ENCODE measurements around the gene ACYP1. TPM values are rescaled to one million over a fixed set of nuclear protein-coding genes. Genes with fewer than 3 reads are reported as not detected.

ACYP1 gene
- total RNA-seq, 2 donors from 2014 or later, result 14.8 to 20.3 TPM

DNA sequence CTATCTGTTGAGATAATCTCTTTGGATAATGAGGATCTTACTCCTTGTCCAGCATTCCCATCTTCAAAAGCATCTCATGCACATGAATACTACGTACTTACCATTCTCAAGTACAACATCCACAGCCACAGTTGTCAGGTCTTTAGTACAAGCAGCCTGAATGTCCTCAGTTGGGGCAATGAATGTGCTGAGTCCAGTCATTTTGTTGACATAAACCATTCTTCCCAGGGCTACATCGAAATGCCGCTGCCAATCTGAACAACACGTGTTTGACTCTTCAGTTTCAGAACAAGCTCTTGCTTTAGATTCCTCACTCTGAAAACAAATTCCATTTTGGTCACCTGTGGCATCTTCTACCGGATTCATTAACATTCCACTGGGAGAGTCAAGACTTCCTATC lies 17.5 kb downstream of the ACYP1 start:
- DNase-seq (no peak), ATAC-seq (no peak)

DNA sequence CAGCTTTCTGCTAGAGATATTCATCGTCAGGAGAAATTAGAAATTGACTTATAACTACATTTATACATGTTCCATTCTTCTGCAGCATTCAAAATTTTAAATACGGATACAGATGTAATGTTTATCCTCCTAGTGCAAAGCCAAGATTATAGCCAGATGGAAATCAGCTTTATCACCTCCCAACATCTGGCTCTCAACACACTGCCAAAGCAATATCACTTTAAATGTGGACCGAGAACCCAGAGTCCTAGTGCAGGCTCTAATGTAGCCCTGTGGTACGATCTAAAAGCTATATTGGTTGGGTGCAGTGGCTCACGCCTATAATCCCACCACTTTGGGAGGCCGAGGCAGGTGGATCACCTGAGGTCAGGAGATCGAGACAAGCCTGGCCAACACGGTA lies 19.1 kb downstream of the ACYP1 start:
- no peak for DNase-seq
- intact Hi-C loops (cut with DNase I, micrococcal nuclease), result no loop called here
- ATAC-seq, result no peak

More for the DNA sequence above, 17.5 kb downstream of the ACYP1 start:
- intact Hi-C loops (cut with DNase I, micrococcal nuclease), result no loop called here

DNA sequence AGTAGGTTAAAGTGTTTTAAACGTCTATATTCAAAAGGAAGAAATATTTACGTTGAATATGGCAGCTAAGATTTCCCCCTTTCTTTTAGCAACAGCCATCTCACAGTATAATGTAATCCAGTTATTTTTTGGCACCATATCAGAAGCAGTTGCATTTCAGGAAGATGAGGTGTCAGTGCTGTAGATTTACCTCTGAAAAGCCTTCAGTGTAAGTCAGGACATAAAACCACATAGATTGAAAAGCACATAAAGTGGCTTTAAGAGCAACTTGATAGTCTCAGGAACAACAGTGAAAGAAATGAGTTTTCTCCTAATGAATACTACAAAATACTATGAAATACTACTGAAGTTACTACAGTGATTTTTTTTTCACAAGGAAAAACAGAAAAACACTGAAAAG lies 19.5 kb downstream of the ACYP1 start:
- intact Hi-C loops (cut with DNase I, micrococcal nuclease), result no loop called here
- ATAC-seq, result no peak
- no peak for DNase-seq

DNA sequence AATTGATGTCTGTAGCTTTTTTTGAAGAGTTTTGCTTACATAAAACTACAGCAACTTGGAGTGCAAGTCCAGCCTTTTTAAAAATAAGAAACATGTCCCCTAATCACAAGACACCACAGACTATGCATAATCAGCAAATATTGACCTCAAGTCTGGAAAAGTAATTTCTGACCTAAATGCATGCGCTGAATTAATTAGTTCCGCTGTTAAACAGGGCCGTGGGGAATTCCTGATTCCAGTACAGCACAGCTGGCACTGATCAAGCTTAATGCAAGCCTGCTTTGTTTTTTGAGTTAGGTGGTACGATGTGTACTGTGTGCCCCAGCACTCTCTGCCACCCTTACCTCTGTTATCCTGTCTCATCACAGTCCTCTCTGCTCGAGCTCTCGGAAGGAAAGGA lies 21.8 kb downstream of the ACYP1 start:
- no peak for DNase-seq
- peak; percentile 21 for ATAC-seq
- intact Hi-C loops (cut with DNase I, micrococcal nuclease), result no loop called here

DNA sequence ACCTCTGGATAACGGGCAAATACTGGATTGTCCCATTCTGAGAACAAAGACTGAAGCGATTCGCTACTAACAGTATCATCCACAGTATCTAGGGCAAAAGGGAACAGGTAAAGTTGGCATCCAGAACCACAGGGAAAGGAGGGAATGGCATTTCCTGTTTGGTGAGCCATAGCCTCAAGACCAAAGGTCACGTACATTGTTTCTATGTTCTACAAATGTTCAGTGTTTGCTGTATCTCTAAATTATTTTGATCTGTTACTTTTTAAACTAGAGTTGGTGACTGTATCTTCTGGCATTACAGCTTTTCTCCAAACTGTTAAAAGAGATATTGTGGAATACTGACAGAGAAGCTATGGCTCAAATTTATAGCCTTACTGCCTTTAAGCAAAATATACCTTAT lies 22.2 kb downstream of the ACYP1 start:
- DNase-seq (peak in 1 of 2 donors; percentile 51), ATAC-seq (peak; percentile 96)
- intact Hi-C loops (cut with DNase I, micrococcal nuclease), result no loop called here

DNA sequence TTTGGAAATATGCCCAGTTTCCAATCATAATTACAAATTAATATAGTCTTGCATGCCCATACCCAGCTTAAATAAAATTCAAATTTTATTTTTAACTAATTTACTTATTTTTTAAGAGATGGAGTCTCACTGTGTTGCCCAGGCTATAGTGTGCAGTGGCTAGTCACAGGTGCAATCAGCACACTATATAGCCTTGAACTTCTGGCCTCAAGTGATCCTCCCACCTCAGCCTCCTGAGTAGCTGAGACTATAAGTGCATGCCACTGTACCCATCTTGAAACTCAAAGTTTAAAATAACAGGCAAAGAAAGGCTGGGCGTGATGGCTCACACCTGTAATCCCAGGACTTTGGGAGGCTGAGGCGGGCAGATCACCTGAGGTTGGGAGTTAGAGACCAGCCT lies 22.9 kb downstream of the ACYP1 start:
- ATAC-seq, result peak; percentile 36
- intact Hi-C loops (cut with DNase I, micrococcal nuclease), result no loop called here
- no peak for DNase-seq

DNA sequence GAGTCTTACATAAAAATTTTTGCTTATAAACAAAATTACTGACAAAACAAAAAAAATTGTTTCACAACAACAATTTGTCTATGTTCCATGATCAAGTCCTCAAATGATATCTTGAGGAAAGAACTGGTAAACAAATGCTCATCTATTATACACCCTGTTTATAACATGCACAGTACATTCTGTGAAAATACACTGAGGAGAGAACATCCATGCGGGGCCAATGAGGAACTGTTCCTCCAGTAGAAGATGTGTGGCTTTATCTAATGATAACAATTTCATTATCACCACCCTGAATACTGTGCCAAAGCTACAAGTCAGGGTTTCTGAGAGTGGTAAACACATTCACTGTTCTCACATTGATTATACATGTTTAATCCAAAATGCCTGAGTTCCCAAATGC lies 23.3 kb downstream of the ACYP1 start:
- DNase-seq (no peak), ATAC-seq (peak; percentile 28)
- intact Hi-C loops (cut with DNase I, micrococcal nuclease), result no loop called here

DNA sequence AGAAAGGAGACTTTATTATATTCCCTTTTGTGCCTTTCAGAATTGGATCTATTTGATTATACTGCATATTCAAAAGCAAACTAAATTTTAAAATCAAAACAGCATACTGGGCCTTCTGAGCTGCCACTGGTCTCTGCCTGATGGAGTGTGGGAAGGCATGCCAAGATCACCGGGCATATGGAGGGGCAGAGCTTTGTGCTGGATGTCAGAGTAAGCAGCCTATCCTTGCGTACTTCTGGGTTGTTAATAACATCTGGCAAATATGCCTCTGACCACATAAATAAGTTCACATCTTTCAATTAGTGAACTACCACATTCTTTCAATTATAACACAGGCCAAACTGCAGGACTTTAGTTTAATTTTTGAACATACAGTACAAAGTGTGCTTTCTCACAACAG lies 30.9 kb downstream of the ACYP1 start:
- ATAC-seq, result no peak
- intact Hi-C loops (cut with DNase I, micrococcal nuclease), result no loop called here
- no peak for DNase-seq

DNA sequence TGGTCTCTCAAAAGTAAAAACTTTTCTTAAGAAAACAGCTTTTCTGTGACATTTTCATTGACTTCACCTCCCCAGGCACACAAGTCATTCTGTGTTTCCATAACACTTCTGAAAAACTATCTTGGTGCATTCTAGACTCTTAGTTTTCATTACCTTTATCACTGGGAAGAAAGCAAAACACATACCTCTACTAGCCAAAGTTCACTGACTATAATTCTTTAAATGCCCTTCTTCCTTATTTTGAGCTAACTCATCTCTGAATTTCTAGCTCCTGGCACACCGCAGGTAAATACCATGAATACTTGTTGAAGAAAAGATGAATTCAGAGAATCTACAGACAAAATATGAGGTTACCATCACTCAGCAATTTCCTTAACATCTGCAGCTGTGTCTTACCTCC lies 33.7 kb downstream of the ACYP1 start:
- peak; percentile 56 for ATAC-seq

DNA sequence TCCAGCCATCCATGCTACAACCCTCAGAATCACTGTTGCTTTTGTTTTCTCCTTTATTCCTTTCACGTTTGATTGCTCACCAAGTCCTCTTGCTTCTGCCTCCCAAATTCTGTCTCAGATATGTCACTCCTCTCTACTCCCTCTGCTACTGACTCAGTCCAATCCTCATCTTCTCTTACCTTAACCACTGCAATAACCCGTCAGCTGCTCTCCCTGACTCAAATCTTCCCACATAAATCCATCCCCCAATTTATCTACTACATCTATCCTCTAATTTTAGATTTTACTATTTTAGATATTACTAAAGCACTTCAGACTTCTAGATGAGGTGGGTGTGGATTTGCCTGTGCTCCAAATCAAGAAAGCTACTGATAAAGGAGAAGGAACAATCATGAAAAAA lies 37.9 kb downstream of the ACYP1 start:
- DNase-seq (no peak), ATAC-seq (no peak)
- intact Hi-C loops (cut with DNase I, micrococcal nuclease), result no loop called here

More for the DNA sequence above, 33.7 kb downstream of the ACYP1 start:
- DNase-seq, result no peak
- intact Hi-C loops (cut with DNase I, micrococcal nuclease), result no loop called here

DNA sequence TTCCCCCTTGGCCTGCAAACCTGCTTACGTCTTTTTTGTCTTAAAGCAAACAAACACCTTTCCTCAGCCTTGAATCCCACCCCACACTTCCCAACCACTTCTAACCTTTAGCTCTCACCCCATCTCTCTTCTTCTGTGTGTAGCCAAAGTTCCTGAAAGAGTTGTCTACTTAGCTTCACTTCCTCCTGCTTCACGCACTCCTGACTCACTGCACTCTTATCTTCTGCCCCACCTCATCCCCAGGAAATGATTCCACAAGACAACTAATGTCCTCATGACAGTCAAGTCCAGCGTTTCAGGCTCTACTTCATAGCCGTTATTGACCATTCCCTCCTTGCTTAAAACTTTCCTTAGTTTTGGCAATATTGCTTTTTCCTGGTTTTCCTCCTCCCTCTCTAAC lies 38.7 kb downstream of the ACYP1 start:
- ATAC-seq, result peak; percentile 96
- DNase-seq, result no peak

DNA sequence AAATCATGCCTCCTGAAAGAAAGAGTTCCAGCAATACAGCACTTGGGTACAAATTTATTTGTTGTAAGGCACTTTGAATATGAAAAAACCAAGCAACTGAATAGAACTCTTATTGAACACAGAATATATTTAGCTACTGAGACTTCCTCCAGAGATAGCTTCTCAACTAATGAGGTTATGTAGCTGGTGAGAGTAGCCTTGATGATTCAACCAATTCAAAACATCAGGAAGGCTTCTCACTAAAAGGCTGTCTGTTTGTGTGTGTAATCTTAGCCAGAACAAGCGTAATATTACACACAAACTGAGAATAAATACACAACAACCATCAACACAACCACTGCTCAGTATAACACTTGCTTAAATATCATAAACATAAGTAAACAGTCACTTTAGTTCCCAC lies 40.7 kb downstream of the ACYP1 start:
- no peak for ATAC-seq
- DNase-seq, result no peak
- intact Hi-C loops (cut with DNase I, micrococcal nuclease), result no loop called here

More for the DNA sequence above, 38.7 kb downstream of the ACYP1 start:
- intact Hi-C loops (cut with DNase I, micrococcal nuclease), result no loop called here

DNA sequence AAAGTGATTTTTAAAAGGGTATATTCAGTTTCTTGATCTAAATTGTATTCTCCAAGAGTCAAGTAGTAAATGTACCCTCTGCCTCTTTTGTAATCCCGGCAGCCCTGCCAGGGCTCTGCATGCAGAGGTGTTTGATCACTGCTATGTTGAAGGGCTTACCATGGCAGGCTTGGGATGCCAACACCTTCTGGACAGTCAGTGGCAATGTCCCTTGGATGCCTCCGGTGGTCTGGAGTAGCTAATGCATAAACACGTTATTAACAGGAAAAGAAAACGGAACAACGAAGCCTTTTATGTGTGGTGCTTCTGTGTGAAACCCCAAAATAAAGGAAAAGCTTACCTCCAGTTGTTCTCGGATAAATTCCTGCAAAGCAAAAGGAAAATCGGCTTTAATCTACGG lies 41.2 kb downstream of the ACYP1 start:
- no peak for DNase-seq
- ATAC-seq, result no peak
- intact Hi-C loops (cut with DNase I, micrococcal nuclease), result no loop called here

DNA sequence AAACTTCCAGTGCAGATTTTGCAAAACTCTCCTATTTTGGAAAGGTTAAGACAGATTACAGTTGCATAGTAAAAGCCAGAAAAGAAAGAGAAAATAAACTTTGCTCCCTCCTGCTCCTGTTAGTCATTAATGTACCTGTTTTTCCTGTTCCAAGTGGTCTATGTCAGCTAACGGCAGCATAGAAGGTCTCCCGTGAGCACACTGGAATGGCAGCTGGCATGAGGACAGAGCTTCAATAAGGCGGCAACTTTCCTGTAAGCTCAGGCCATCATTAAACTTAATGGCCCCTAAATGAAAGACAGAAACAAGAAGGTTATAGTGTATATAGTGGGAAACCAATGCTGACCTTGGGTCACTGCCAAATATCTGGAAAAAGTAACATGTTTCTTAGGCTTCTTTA lies 45.1 kb downstream of the ACYP1 start:
- intact Hi-C loops (cut with DNase I, micrococcal nuclease), result no loop called here
- ATAC-seq (peak; percentile 96), DNase-seq (peak; percentile 25 to 59)

DNA sequence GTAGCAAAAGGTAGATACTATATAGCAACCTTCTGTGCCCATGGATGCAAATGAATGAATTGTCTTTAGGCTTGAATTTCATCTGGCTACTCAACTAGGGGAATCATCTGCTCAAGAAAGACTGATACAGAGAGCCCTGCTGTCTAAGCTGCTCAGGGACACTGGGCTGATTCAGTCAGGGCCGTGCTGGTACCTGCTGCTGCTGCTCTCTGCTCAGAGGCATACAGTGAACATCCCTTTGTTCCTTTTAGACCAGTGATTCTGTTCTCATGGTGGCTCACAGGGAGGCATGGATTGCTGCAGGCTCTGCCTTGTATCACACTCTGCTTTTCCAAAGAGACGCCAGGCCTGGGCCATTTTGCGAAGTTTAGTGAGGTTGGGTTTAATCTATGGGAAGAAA lies 47.0 kb downstream of the ACYP1 start:
- intact Hi-C loops (cut with DNase I, micrococcal nuclease), result no loop called here
- no peak for DNase-seq
- no peak for ATAC-seq

DNA sequence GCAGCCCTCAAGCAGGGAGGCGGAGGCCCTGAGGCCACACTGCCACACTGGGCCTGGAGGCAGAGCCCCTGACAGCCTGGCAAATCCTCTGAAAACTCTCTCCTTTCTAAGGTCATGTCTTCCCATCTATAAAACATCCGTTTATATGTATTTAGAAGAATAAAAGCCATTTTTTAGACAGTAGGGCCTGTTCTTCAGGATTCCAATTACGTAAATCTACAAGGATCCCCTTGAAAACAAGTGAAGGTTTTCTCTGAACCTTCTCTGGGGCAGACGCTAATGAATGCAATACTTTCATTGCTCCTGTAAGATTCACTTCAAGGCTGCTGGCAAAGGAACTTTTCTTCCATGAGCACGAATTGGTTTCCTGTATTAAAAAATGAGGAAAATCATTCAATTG lies 48.3 kb downstream of the ACYP1 start:
- ATAC-seq, result no peak
- DNase-seq, result no peak
- intact Hi-C loops (cut with DNase I, micrococcal nuclease), result no loop called here

DNA sequence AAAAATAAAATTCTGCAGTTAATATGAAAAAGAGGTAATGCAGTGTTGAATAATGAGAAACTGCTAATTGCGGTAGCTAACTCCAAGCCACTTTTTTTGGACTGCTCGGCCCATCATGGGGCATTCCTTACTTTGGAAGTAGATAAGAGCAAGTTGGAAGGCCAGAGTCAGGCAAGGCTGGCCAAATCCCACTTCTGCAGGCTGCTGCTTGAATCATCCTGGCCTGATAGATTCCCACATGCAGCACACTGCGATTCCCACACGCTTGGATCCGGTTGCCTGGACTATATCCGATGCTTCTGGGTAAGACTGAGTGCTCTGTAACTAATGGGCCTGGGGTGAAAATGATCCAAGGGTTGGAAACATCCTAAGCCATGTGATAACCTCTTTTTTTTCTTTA lies 50.5 kb downstream of the ACYP1 start:
- intact Hi-C loops (cut with DNase I, micrococcal nuclease), result no loop called here
- ATAC-seq (peak; percentile 11), DNase-seq (no peak)

DNA sequence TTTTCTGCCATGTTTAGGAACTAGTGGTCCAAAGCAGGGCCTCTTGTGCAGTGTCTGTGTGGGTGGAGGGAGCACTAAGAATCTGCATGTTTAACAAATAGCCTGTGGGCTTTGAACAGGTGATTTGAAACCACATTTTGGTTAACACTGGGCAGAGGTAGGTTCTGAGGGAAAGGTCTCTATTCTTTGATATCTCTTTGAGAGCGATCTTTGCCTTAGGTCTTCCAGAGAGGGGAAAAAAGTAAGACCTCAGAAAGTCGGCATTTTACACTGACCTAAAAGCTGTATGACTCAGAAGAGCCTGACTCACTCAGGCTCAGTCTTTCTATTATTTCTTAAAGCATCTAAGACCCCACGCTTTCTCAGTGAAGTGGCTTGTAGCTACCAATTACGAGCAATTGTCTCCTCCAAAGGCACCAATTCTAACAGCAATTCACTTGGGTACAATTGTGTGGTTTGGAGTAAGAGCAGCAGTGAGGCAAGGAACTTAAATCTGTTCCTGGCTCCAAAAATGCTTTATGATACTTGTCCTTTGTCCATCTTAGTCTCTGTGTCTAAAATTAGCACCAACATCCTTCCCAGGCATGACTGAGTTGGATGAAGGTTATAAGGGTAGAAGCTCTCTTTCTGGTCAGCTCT lies 52.3 kb downstream of the ACYP1 start:
- DNase-seq (no peak), ATAC-seq (no peak)
- intact Hi-C loops (cut with DNase I, micrococcal nuclease), result no loop called here

DNA sequence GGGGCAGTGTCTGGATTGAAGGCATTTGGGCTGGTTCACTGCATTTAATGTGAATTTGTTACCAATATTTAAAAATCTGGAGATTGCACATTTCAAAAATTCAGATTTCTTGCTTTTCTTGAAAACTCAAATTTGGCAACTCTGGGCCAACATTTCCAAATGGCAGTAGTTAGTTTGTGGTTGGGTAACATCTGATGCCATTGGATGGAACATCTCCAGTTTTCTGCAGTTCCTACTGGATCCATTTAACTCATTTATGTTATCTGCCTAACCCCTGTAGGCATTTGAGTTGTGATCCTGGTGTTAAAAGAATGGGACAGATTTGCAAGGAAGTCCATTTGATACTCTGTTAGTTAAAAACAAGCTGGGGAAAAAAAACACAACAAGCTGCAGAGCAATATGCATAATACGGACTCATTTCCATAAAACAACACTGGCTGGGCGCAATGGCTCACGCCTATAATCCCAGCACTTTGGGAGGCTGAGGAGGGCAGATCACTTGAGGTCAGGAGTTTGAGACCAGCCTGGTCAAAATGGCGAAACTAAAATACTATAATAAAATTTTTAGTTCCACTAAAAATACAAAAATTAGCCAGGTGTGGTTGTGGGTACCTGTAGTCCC lies 53.2 kb downstream of the ACYP1 start:
- no peak for DNase-seq
- ATAC-seq, result no peak
- intact Hi-C loops (cut with DNase I, micrococcal nuclease), result no loop called here

DNA sequence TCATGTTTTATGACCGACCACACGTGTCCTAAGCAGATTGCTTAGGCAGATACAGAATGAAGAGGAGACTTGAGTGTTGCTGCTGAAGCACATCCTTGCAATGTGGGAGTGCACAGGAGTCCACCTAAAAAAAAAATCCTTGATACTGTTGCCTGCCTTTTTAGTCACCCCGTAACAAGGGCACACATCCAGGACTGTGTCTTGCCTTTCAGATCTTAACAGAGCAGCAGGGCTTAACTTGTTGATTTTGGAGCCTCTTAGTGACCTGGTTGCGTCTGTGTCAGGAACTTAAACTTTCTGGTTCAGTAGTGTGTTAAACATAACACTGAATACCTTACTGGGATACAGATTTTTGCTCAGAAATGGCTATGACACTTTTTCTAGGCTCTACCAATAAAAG lies 54.6 kb downstream of the ACYP1 start:
- DNase-seq, result no peak
- ATAC-seq, result peak; percentile 11

DNA sequence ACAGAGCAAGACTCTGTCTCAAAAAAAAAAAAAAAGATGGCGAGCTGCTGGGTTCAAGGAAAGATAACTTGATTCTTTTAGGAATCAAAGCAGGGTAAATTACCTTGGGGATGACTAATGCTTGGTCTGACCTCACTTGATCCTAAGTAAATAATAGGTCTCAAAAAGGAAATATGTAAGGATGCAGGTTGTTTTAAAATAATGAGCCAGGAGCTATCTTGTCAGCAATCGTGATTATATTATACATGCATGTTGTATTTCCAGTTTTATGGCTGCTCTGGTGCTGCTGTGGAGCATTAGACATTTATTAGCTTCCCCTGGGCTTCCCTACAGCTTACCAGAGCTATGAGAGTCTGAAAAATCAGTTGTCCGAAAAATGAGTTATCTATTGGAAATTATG lies 58.5 kb downstream of the ACYP1 start:
- DNase-seq, result no peak
- no peak for ATAC-seq
- intact Hi-C loops (cut with DNase I, micrococcal nuclease), result no loop called here

More for the DNA sequence above, 54.6 kb downstream of the ACYP1 start:
- intact Hi-C loops (cut with DNase I, micrococcal nuclease), result no loop called here
